Urinary bladder (tissue), 4 donors: ENCODE results near the gene BRINP2. TPM values are rescaled to one million over a fixed set of nuclear protein-coding genes. Genes with fewer than 3 reads are reported as not detected.
"Not testable (repeated sequence)": the region's sequence is repeated elsewhere in the genome, so short reads cannot be mapped to it uniquely, and the experiment has no call there.

ENCODE experiments used
- DNase-seq: peaks from one replicate; pipeline ENCODE4 v3.0.0-alpha.2; 2015; ENCODE audit errors: extremely low spot score
- H3K27ac ChIP-seq: one replicate; pipeline ENCODE4 v1.5.1; 2013; ENCODE audit warnings: low read depth, mild to moderate bottlenecking, moderate library complexity
- H3K36me3 ChIP-seq: one replicate; pipeline ENCODE4 v1.6.1; 2013; ENCODE audit warnings: mild to moderate bottlenecking, moderate library complexity; ENCODE audit not compliant: insufficient read depth
- H3K4me1 ChIP-seq: one replicate; pipeline ENCODE4 v1.6.1; 2013; ENCODE audit warnings: mild to moderate bottlenecking, moderate library complexity; ENCODE audit not compliant: insufficient read depth
- H3K4me3 ChIP-seq: one replicate; pipeline ENCODE4 v1.5.1; 2013; ENCODE audit warnings: low read depth, low read length
- WGBS: extraction: QIAGEN DNeasy Blood & Tissue Kit; methylation state at CpG from one replicate; pipeline ENCODE4 v1.1.7; 2013; 5-methylcytosine and 5-hydroxymethylcytosine counted together
- polyA plus RNA-seq: library from polyadenylated mRNA; stranded (reverse); fragments of 200-250 nt; gene quantifications from one replicate; pipeline ENCODE4 v1.2.3, GENCODE V29; 2013
- total RNA-seq: library from RNA; depleted of rRNA; stranded (reverse); fragments of >200 nt; gene quantifications from one replicate; pipeline ENCODE4 v1.2.3, GENCODE V29; 2014
- donor health status: healthy with polysubstance abuse.
- donor health status: healthy.

Gene BRINP2
- total and polyA plus RNA-seq, 2 donors: 0.25 to 0.90 TPM

DNA sequence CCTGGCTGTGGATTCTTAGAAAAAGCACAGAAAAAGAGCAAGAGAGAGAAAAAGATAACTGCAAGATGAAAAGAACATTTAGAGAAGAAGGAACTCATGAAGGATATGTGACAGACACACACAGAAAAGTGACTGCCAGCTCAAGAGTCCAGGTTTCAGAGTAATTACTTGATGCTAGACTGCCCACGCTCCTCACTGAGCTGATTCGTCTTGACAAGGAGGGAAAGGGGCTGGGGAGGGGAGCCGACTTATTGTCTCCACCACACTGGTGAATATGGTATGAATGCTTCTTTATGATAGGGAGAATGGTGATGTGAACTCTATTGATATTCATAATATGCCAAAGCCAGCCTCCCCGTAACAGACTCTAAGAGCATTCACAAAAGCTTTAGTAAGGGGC is 140.4 kb downstream of the BRINP2 start:
- WGBS: 72% methylated on average over 4 of the region's 4 CpGs
- no peak for DNase-seq

GRCh38 chr1:177311586-177311985 is 140.8 kb downstream of the BRINP2 start:
- Histone ChIP-seq H3K4me3 (no peak overlapping the region), H3K4me1 (no peaks in the 10 kb centered on the region), H3K36me3 (no peaks in the 10 kb centered on the region), H3K27ac (no peak overlapping the region)
- WGBS: 87% methylated on average over 2 of the region's 2 CpGs
- DNase-seq: no peak

More for the DNA sequence above, 140.4 kb downstream of the BRINP2 start:
- Histone ChIP-seq H3K27ac (no peak overlapping the region), H3K4me1 (no peaks in the 10 kb centered on the region), H3K36me3 (no peaks in the 10 kb centered on the region), H3K4me3 (no peak overlapping the region)

DNA sequence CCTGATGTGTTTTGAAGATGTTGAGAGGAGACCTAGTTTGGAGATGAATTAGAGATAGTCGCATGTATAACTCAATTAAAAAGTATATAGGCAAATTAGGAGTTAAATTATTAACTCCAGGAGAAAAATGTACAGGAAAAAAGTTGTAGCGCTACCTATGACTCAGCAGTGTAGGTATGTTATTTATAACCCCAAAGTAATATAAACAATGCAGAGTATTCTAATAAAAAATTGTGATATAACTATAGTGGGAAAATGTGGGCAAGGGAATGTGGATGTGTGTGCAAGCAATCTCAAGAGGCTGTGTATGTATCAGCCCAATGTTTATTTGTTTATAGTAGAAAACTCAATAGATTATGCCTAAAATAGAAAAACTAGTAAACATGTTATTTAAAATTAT is 144.5 kb downstream of the BRINP2 start:
- DNase-seq: no peak
- WGBS: 43% methylated on average over 2 of the region's 2 CpGs
- H3K4me1 ChIP-seq: no peaks in the 10 kb centered on the region
- H3K27ac ChIP-seq: no peak overlapping the region
- no peaks in the 10 kb centered on the region for H3K36me3 ChIP-seq
- no peak overlapping the region for H3K4me3 ChIP-seq

DNA sequence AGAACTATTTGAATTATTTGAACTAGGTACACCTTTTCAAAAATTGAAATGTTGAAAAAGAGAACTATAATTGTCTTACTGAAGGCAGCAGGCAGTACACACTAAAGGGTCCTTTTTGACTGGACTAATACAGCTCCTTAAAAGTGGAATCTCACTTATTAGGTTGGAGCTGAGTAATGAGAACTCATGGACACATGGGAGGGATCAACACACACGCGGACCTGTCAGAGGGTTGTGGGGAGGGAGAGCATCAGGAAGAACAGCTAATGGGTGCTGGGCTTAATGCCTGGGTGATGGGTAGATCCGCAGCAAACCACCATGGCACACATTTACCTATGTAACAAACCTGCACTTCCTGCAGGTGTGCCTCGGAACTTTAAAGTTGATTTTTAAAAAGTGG is 145.0 kb downstream of the BRINP2 start:
- Histone ChIP-seq H3K27ac (no peak overlapping the region), H3K36me3 (no peaks in the 10 kb centered on the region), H3K4me1 (no peaks in the 10 kb centered on the region), H3K4me3 (no peak overlapping the region)
- no peak for DNase-seq
- 55% methylated on average over 4 of the region's 4 CpGs for WGBS

DNA sequence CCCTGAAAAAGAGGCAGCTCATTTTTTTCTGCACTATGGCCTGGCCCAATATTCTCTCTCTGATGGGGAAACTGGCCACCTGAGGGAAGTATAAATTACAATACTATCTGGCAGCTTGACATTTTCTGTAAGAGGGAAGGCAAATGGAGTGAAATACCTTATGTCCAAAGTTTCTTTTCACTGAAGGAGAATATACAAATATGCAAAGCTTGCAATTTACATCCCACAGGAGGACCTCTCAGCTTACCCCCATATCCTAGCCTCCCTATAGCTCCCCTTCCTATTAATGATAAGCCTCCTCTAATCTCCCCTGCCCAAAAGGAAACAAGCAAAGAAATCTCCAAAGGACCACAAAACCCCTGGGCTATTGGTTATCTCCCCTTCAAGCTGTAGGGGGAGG is 150.7 kb downstream of the BRINP2 start:
- H3K36me3 ChIP-seq, H3K27ac ChIP-seq, DNase-seq, H3K4me3 ChIP-seq, H3K4me1 ChIP-seq: not testable (repeated sequence)

DNA sequence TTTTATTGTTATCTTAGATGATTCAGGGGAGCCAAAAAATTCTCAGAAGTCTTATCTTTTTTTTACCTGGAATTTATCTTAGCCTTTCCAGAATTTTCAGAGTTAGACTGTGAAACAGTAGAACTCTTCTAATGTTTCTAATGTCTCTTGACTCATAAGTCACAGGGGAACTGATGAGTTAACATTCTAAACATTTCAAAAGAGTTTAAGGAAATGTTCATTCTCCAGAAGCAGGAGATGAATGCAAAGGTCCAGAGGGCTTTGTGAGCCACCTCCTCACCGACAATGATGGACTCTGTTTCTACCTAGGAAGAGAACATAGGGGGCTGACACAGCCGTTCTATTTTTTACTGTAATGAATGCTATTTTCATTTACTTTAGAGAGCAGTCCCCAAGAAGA is 157.5 kb downstream of the BRINP2 start:
- WGBS: 72% methylated on average over 2 of the region's 2 CpGs
- Histone ChIP-seq H3K4me3 (no peak overlapping the region), H3K27ac (no peak overlapping the region), H3K4me1 (no peaks in the 10 kb centered on the region), H3K36me3 (no peaks in the 10 kb centered on the region)
- DNase-seq: no peak

DNA sequence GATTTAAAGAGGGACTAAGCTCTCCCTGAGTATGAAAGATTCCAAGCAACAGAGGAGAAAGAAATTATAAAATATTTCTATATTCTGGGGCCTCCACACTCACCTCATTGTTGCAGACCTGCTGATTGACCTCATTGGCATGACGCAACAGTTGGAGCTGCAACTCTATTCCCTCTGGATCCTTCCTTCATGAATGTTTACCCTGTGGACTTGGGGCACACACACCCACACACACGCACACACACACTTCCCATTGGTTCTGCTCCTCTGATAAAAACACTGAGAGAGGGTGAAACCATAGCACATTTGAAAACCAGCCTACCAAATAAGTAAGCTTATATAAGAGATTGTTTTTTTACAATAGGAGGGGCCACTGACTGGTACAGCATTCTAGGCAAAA is 159.1 kb downstream of the BRINP2 start:
- no peak overlapping the region for H3K4me3 ChIP-seq
- no peak overlapping the region for H3K27ac ChIP-seq
- H3K4me1 ChIP-seq: no peaks in the 10 kb centered on the region
- DNase-seq: no peak
- H3K36me3 ChIP-seq: no peaks in the 10 kb centered on the region
- WGBS: 90% methylated on average over 2 of the region's 2 CpGs

Other genes with a start within 250 kb of the BRINP2 start
- gene ASTN1, start 6.2 kb upstream of the BRINP2 start, total RNA-seq: 6.3 TPM
- gene ASTN1, start 6.2 kb upstream of the BRINP2 start, polyA plus RNA-seq: 0.23 TPM